DMS53 treated with DMSO at 0.1 percent for 48 hours (cell line): ENCODE results near the gene S100Z.
"Not testable (repeated sequence)": the region's sequence is repeated elsewhere in the genome, so short reads cannot be mapped to it uniquely, and the experiment has no call there.

Source experiments
- DNase-seq: peaks from one replicate; lab custom pipeline; 2025; ENCODE audit not compliant: unreplicated experiment; lab: John Stamatoyannopoulos, UW

The S100Z gene

GRCh38 chr5:76849419-76850291 is at the start of gene S100Z:
TSS of gene S100Z (plus strand) at chr5:76850014. CDS start at chr5:76875360, 25,346 bp downstream.
- DNase-seq: no peak

GRCh38 chr5:76800579-76800978 is 49.2 kb upstream of the S100Z start:
- no peak for DNase-seq

- no peak for DNase-seq
Measured at GRCh38 chr5:76801159-76801802, 48.5 kb upstream of the S100Z start.

GRCh38 chr5:76801803-76802195 is 48.0 kb upstream of the S100Z start:
- no peak for DNase-seq

- no peak for DNase-seq
Measured at GRCh38 chr5:76804266-76804665, 45.5 kb upstream of the S100Z start.

- DNase-seq: no peak
Measured at GRCh38 chr5:76805821-76806505, 43.9 kb upstream of the S100Z start.

GRCh38 chr5:76807296-76807695 is 42.5 kb upstream of the S100Z start:
- no peak for DNase-seq

- DNase-seq: no peak
Measured at GRCh38 chr5:76808141-76808691, 41.6 kb upstream of the S100Z start.

GRCh38 chr5:76809141-76809540 is 40.7 kb upstream of the S100Z start:
- no peak for DNase-seq

GRCh38 chr5:76810236-76810635 is 39.6 kb upstream of the S100Z start:
- DNase-seq: no peak

GRCh38 chr5:76811214-76811613 is 38.6 kb upstream of the S100Z start:
- DNase-seq: no peak

- not testable (repeated sequence) for DNase-seq
Measured at GRCh38 chr5:76812209-76812608, 37.6 kb upstream of the S100Z start.

- no peak for DNase-seq
Measured at GRCh38 chr5:76813982-76814562, 35.7 kb upstream of the S100Z start.

GRCh38 chr5:76816110-76816831 is 33.5 kb upstream of the S100Z start:
- DNase-seq: no peak

- DNase-seq: peak; percentile 78
Measured at GRCh38 chr5:76818844-76819831, 30.7 kb upstream of the S100Z start, which contains the start of gene F2RL1. TSS of gene F2RL1 (plus strand) at chr5:76819030. CDS start at chr5:76819183, 153 bp downstream.

GRCh38 chr5:76819851-76820525 is 29.8 kb upstream of the S100Z start:
- DNase-seq: no peak

GRCh38 chr5:76820526-76820890 is 29.3 kb upstream of the S100Z start:
- no peak for DNase-seq

GRCh38 chr5:76821136-76821535 is 28.7 kb upstream of the S100Z start:
- no peak for DNase-seq
